Activated CD8-positive, alpha-beta T cell treated with anti-CD3 and anti-CD28 coated beads for 36 hours (primary cell): ENCODE data around the gene OR10A3. TPM values are rescaled to one million over a fixed set of nuclear protein-coding genes. Genes with fewer than 3 reads are reported as not detected.

Experiments used
- ATAC-seq: fragments of 200-7000 bp; cut with Tn5 transposase; one replicate; pipeline ENCODE4 v1.10.0; 2021; ENCODE audit warnings: mild to moderate bottlenecking, moderate library complexity
- CTCF ChIA-PET: fragments of 350-600 bp; sonication (Branson Sonifier 250); formaldehyde crosslinking; loops from one replicate; lab custom pipeline; 2021; ENCODE audit warnings: antibody characterized with exemption; lab: Charles Lee
- POLR2A ChIA-PET: fragments of 350-600 bp; sonication (Branson Sonifier 250); formaldehyde crosslinking; loops from one replicate; lab custom pipeline; 2021; ENCODE audit warnings: antibody characterized with exemption; lab: Charles Lee
- DNase-seq: peaks from one replicate; pipeline ENCODE4 v3.0.0-alpha.2; 2020
- H3K27ac Mint-ChIP-seq: one replicate; pipeline ENCODE4 v1.8.0; 2021; ENCODE audit warnings: mild to moderate bottlenecking, mixed read lengths
- H3K27me3 Mint-ChIP-seq: one replicate; pipeline ENCODE4 v1.8.0; 2021; ENCODE audit warnings: mixed read lengths
- H3K36me3 Mint-ChIP-seq: one replicate; pipeline ENCODE4 v1.8.0; 2021; ENCODE audit warnings: low read depth, mixed read lengths
- H3K4me1 Mint-ChIP-seq: one replicate; pipeline ENCODE4 v1.8.0; 2021; ENCODE audit warnings: low read depth, mixed read lengths
- H3K4me3 Mint-ChIP-seq: one replicate; pipeline ENCODE4 v1.8.0; 2021; ENCODE audit warnings: mild to moderate bottlenecking, moderate library complexity, mixed read lengths
- H3K9me3 Mint-ChIP-seq: one replicate; pipeline ENCODE4 v1.8.0; 2021; ENCODE audit warnings: mixed read lengths
- CTCF ChIP-seq: fragments of 200-600 bp; IDR thresholded peaks from one replicate; pipeline ENCODE4 v1.8.0; 2022; ENCODE audit warnings: antibody characterized with exemption, mild to moderate bottlenecking
- intact Hi-C: fragments of 100-400 bp; cut with micrococcal nuclease; formaldehyde crosslinking; loops from one replicate; pipeline ENCODE4 v1.10.0; 2022
- total RNA-seq, 2 experiments: library from RNA; stranded (reverse); gene quantifications; one replicate each; pipeline ENCODE4 v1.2.3, GENCODE V29; 2021

The OR10A3 gene
- total RNA-seq, 2 experiments from 2014 or later = not detected

GRCh38 chr11:7892059-7892699 lies 49.3 kb downstream of the OR10A3 start:
- H3K36me3 Mint-ChIP-seq = no peaks in the 10 kb centered on the region
- DNase-seq (no peak), ATAC-seq (no peak)
- TF ChIP-seq CTCF = no peak
- ChIA-PET CTCF (interaction anchor here (0.7 to 7.6 kb wide), 17 partner anchors 7 to 256 kb away, joined by 3 to 101 read pairs (median 5); partner anchors contain the start of gene EIF3F), POLR2A (interaction anchor here (0.6 kb wide), 1 partner anchor 28 kb away, joined by 4 read pairs; no protein-coding TSS in a partner anchor)
- H3K9me3 Mint-ChIP-seq = no peaks in the 10 kb centered on the region
- peaks cover 3% of the 10 kb centered on the region for H3K27me3 Mint-ChIP-seq
- H3K4me1 Mint-ChIP-seq = no peaks in the 10 kb centered on the region
- intact Hi-C loops = loop anchor here (10.0 kb wide), 1 partner anchor 203 kb away; no protein-coding TSS in a partner anchor
- no peak overlapping the region for H3K4me3 Mint-ChIP-seq
- no peak overlapping the region for H3K27ac Mint-ChIP-seq

- intact Hi-C loops = loop anchor here (10.0 kb wide), 1 partner anchor 204 kb away; no protein-coding TSS in a partner anchor
- ChIA-PET POLR2A (no interaction called here), CTCF (interaction anchor here (0.8 to 7.6 kb wide), 4 partner anchors 96 to 201 kb away, joined by 3 to 101 read pairs (median 10); partner anchors contain the start of gene EIF3F)
- Mint-ChIP-seq H3K9me3 (no peaks in the 10 kb centered on the region), H3K4me3 (no peak overlapping the region), H3K36me3 (no peaks in the 10 kb centered on the region), H3K4me1 (no peaks in the 10 kb centered on the region), H3K27me3 (peaks cover 5% of the 10 kb centered on the region), H3K27ac (no peak overlapping the region)
- no peak for ATAC-seq
- no peak for DNase-seq
- TF ChIP-seq CTCF = no peak
Observed at GRCh38 chr11:7890417-7891172, 50.9 kb downstream of the OR10A3 start.

- POLR2A ChIA-PET = no interaction called here
- H3K4me3 Mint-ChIP-seq = no peak overlapping the region
- H3K4me1 Mint-ChIP-seq = no peaks in the 10 kb centered on the region
- H3K9me3 Mint-ChIP-seq = no peaks in the 10 kb centered on the region
- ATAC-seq (no peak), DNase-seq (no peak)
- H3K27ac Mint-ChIP-seq = no peak overlapping the region
- no peaks in the 10 kb centered on the region for H3K36me3 Mint-ChIP-seq
- CTCF ChIA-PET = interaction anchor here (0.8 to 7.6 kb wide), 3 partner anchors 97 to 201 kb away, joined by 3 to 101 read pairs (median 5); partner anchors contain the start of gene EIF3F
- intact Hi-C loops = loop anchor here (10.0 kb wide), 1 partner anchor 205 kb away; no protein-coding TSS in a partner anchor
- TF ChIP-seq CTCF = no peak
- H3K27me3 Mint-ChIP-seq = peaks cover 5% of the 10 kb centered on the region
Observed at GRCh38 chr11:7889985-7890384, 51.5 kb downstream of the OR10A3 start.

Other genes with a start within 250 kb of the OR10A3 start
- gene OVCH2, start 235.2 kb downstream of the OR10A3 start, total RNA-seq = not detected
- gene OR5P2, start 144.8 kb downstream of the OR10A3 start, total RNA-seq = not detected
- not detected for gene OR5P3, start 110.9 kb downstream of the OR10A3 start, total RNA-seq
- not detected for gene OR10A6, start 10.4 kb downstream of the OR10A3 start, total RNA-seq
- gene NLRP10, start 23.7 kb upstream of the OR10A3 start, total RNA-seq = not detected
- gene EIF3F, start 45.6 kb upstream of the OR10A3 start, total RNA-seq = 100 to 1,000 TPM; 303 to 309 TPM
- under 1 TPM; 0.05 to 0.16 TPM for gene TUB, start 139.5 kb upstream of the OR10A3 start, total RNA-seq
- 1 to 10 TPM; 7.6 to 7.7 TPM for gene RIC3, start 227.3 kb upstream of the OR10A3 start, total RNA-seq